Measurements from ENCODE around the gene ACTRT1.

The ACTRT1 gene

DNA sequence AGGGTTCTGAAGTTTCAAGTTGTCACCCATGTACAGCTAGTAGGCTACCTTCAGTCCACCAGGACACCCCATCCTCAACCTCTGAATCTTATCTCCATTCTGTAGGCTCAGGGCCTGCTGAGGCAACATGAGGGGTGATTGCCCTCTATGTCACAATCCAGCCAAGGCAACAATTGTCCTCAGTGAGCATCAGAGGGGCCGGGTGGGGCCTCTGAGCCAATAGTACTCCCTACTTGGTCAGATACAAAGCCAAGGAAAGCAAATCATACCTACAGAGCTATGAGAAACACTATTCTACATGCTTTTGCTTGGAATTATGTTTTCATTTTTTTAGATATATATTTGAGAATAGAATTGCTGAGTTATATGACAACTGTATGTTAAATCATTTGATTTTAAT, at the start of gene ACTRT1:
TSS of gene ACTRT1 (minus strand) at position 101 of the 400 bp plus-strand sequence. CDS start 197 bp downstream, outside the sequence.
- H3K36me3 Mint-ChIP-seq (ENCODE audit: low read depth), result no peaks in the 10 kb centered on the region
- no peaks in the 10 kb centered on the region for H3K4me1 Mint-ChIP-seq (ENCODE audit: low read depth)
- no peaks in the 10 kb centered on the region for H3K9me3 Mint-ChIP-seq
- no peaks in the 10 kb centered on the region for H3K27me3 Mint-ChIP-seq
- no peak within 1 kb of the TSS for H3K4me3 Mint-ChIP-seq
- no peak within 1 kb of the TSS for H3K27ac Mint-ChIP-seq

DNA sequence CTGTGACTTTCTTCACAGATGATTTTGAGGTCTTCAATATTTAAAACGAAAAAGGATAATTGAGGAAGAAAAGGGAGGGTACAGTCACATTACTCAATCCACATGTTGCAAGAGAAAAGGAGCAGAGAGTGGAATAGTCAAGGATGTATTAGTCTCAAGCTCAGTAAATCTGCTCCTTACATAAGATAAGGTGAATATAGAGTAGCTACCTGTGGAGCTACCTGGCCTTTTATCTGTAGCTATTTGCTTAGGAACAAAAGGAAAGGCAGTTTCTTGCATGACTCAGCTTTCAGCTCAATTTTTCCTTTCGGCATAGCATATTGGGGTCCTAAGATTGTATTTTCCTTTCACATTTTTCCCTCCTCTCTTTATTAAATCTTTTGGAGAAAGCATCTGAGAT, 26.3 kb upstream of the ACTRT1 start:
- no peaks in the 10 kb centered on the region for H3K36me3 Mint-ChIP-seq (ENCODE audit: low read depth)
- no peaks in the 10 kb centered on the region for H3K9me3 Mint-ChIP-seq
- no peaks in the 10 kb centered on the region for H3K27me3 Mint-ChIP-seq
- H3K4me3 Mint-ChIP-seq, result no peak overlapping the region
- H3K27ac Mint-ChIP-seq, result no peak overlapping the region
- no peaks in the 10 kb centered on the region for H3K4me1 Mint-ChIP-seq (ENCODE audit: low read depth)

DNA sequence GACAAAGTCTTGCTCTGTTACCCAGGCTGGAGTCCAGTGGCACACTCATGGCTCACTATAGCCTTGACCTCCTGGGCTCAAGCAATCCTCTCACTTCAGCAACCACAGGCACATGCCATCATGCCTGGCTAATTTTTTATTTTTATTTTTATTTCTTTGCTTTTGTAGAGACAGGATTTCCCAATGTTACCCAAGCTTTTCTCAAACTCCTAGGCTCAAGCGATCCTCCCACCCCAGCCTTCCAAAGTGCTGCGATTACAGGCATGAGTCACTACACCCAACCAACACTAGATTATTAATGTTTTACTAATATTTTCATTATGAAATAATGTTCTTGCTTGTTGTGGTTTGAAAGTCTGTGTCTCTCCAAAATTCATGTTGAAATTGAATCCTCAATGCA, 5.2 kb upstream of the ACTRT1 start:
- Mint-ChIP-seq H3K4me3 (no peak overlapping the region), H3K9me3 (peaks cover 5% of the 10 kb centered on the region), H3K27ac (no peak overlapping the region), H3K36me3 (ENCODE audit: low read depth) (no peaks in the 10 kb centered on the region), H3K4me1 (ENCODE audit: low read depth) (no peaks in the 10 kb centered on the region), H3K27me3 (no peaks in the 10 kb centered on the region)

GRCh38 chrX:128051526-128051925, 677 bp downstream of the ACTRT1 start:
- no peaks in the 10 kb centered on the region for H3K27me3 Mint-ChIP-seq
- H3K9me3 Mint-ChIP-seq, result no peaks in the 10 kb centered on the region
- H3K36me3 Mint-ChIP-seq (ENCODE audit: low read depth), result no peaks in the 10 kb centered on the region
- no peak overlapping the region for H3K4me3 Mint-ChIP-seq
- H3K4me1 Mint-ChIP-seq (ENCODE audit: low read depth), result no peaks in the 10 kb centered on the region
- H3K27ac Mint-ChIP-seq, result no peak overlapping the region

- H3K4me1 Mint-ChIP-seq (ENCODE audit: low read depth), result no peaks in the 10 kb centered on the region
- H3K4me3 Mint-ChIP-seq, result no peak overlapping the region
- no peak overlapping the region for H3K27ac Mint-ChIP-seq
- H3K9me3 Mint-ChIP-seq, result no peaks in the 10 kb centered on the region
- H3K36me3 Mint-ChIP-seq (ENCODE audit: low read depth), result no peaks in the 10 kb centered on the region
- H3K27me3 Mint-ChIP-seq, result no peaks in the 10 kb centered on the region
Measured at GRCh38 chrX:128035318-128035717, 16.9 kb downstream of the ACTRT1 start.

DNA sequence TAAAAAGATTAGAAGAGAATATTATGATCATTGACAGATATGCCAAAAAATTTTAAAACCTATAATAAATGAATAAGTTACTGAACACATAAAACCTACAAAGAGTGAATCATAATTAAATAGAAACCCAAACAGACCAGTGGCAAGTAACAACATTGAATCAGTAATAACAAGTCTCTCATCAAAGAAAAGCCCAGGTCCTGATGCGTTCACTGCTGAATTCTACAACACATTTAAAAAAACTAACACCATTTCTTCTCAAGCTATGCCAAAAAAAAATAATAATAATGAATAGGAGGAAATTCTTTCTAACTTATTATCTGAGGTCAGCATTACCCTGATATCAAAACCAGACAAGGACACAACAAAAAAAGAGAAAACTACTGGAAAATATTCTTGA, 30.6 kb downstream of the ACTRT1 start:
- no peak overlapping the region for H3K4me3 Mint-ChIP-seq
- H3K9me3 Mint-ChIP-seq, result no peaks in the 10 kb centered on the region
- no peaks in the 10 kb centered on the region for H3K27me3 Mint-ChIP-seq
- no peaks in the 10 kb centered on the region for H3K36me3 Mint-ChIP-seq (ENCODE audit: low read depth)
- no peaks in the 10 kb centered on the region for H3K4me1 Mint-ChIP-seq (ENCODE audit: low read depth)
- H3K27ac Mint-ChIP-seq, result no peak overlapping the region

DNA sequence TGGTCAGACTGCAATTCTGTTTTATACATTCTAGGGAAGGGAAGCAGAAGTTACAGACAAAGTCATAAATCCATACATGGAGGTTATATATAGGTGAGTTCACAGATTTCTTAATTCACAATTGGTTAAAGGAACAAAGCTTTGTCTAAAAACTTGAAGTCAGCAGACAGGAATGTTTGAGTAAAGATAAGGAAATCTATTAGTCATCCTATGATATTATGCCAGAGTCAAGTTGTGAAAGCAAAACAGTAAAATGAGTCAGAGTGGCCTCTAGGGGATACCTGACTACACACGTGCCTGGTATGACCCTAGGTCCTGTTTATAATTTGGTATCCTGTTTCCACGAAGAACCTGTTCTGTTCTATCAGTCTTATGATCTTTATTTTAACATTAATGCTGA, 31.5 kb downstream of the ACTRT1 start:
- peaks cover 2% of the 10 kb centered on the region for H3K9me3 Mint-ChIP-seq
- no peak overlapping the region for H3K4me3 Mint-ChIP-seq
- H3K27ac Mint-ChIP-seq, result no peak overlapping the region
- no peaks in the 10 kb centered on the region for H3K27me3 Mint-ChIP-seq
- H3K4me1 Mint-ChIP-seq (ENCODE audit: low read depth), result no peaks in the 10 kb centered on the region
- no peaks in the 10 kb centered on the region for H3K36me3 Mint-ChIP-seq (ENCODE audit: low read depth)

- Mint-ChIP-seq H3K4me1 (ENCODE audit: low read depth) (no peaks in the 10 kb centered on the region), H3K27me3 (no peaks in the 10 kb centered on the region), H3K27ac (no peak overlapping the region), H3K4me3 (no peak overlapping the region), H3K9me3 (peaks cover 5% of the 10 kb centered on the region), H3K36me3 (ENCODE audit: low read depth) (no peaks in the 10 kb centered on the region)
Measured at GRCh38 chrX:128019218-128019617, 33.0 kb downstream of the ACTRT1 start.

- H3K27ac Mint-ChIP-seq, result no peak overlapping the region
- H3K9me3 Mint-ChIP-seq, result peaks cover 9% of the 10 kb centered on the region
- H3K27me3 Mint-ChIP-seq, result no peaks in the 10 kb centered on the region
- no peaks in the 10 kb centered on the region for H3K36me3 Mint-ChIP-seq (ENCODE audit: low read depth)
- H3K4me1 Mint-ChIP-seq (ENCODE audit: low read depth), result no peaks in the 10 kb centered on the region
- H3K4me3 Mint-ChIP-seq, result no peak overlapping the region
Measured at GRCh38 chrX:128012015-128012414, 40.2 kb downstream of the ACTRT1 start.

GRCh38 chrX:128007882-128008281, 44.3 kb downstream of the ACTRT1 start:
- H3K4me3 Mint-ChIP-seq, result no peak overlapping the region
- no peaks in the 10 kb centered on the region for H3K36me3 Mint-ChIP-seq (ENCODE audit: low read depth)
- H3K4me1 Mint-ChIP-seq (ENCODE audit: low read depth), result no peaks in the 10 kb centered on the region
- no peaks in the 10 kb centered on the region for H3K27me3 Mint-ChIP-seq
- H3K9me3 Mint-ChIP-seq, result peaks cover 4% of the 10 kb centered on the region
- H3K27ac Mint-ChIP-seq, result no peak overlapping the region
